Embryonic facial prominence (tissue), 1 donor: Measurements from ENCODE around the gene HHATL.
"Not testable (repeated sequence)": the region's sequence is repeated elsewhere in the genome, so short reads cannot be mapped to it uniquely, and the experiment has no call there.

Experiments
- DNase-seq: peaks from one replicate; pipeline ENCODE4 v3.0.0-alpha.2; 2016; ENCODE audit errors: extremely low spot score

The HHATL gene

DNA sequence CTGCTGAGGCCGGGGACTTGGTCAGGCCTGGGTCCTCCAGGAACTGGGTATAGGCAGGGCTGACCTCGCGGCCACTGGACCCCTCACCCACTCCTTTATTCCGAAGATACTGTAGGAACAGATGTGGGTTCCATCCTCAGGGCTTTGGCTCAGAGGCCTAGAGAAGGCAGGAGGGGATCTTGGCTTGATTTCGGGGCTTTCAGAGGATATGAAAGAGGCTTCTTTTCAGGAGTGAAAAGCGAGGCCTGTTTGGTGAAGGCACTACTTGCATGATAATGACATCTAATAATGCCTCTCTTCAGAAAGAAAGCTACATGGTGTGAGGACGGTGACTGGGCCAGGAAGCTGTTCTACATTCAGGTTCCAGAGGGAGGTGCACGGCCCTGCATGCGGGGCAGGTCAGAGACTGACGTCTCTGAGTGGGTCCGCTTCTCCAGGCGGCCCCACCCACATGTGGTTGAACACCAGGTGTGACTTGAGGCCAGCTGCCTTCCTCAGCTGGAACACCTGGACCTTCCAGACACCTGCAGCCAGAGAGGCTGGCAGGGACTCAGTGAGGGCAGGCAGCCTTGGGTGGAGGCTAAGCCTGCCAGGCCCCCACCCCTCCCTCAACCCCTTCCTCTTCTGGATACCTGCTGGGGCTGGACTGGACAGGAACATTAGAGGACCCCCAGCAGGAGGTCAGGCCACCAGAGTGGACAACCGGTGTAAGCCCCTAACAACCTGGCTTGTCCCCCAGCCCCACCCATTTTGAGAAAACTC lies 31.1 kb upstream of the HHATL start:
- DNase-seq: no peak

DNA sequence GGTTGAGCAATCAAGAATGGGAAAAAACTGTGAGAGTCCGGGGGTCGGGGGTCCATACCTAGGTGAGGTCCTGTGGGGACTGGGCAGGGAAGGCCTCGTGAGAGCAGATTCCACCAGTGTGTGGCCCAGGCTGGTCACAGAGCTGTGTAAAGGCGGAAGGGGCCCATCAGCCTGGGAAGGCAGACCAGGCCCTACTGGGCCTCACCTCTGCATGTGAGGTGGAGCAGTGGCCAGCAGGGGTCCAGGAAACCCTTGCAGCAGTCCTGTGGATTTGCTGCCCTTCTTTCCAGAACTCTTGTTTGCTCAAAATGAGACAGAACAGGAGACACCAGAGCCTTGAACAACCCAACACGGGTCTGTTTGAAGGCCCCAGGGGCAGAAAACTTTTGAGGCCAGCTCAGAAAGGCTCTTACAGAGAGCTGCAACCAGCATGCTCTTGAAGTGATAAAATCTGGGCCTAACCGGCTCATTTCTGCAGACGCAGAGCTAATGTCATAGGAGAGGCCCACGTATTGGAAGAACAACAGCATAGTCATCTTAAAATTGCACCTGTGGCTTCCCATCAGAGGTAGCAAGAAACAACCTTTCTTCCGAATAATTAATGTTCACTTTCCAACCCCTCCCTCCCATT lies 30.3 kb upstream of the HHATL start:
- DNase-seq: no peak

- DNase-seq: no peak
These were observed 29.7 kb upstream of the HHATL start for GRCh38 chr3:42732196-42732828.

DNA sequence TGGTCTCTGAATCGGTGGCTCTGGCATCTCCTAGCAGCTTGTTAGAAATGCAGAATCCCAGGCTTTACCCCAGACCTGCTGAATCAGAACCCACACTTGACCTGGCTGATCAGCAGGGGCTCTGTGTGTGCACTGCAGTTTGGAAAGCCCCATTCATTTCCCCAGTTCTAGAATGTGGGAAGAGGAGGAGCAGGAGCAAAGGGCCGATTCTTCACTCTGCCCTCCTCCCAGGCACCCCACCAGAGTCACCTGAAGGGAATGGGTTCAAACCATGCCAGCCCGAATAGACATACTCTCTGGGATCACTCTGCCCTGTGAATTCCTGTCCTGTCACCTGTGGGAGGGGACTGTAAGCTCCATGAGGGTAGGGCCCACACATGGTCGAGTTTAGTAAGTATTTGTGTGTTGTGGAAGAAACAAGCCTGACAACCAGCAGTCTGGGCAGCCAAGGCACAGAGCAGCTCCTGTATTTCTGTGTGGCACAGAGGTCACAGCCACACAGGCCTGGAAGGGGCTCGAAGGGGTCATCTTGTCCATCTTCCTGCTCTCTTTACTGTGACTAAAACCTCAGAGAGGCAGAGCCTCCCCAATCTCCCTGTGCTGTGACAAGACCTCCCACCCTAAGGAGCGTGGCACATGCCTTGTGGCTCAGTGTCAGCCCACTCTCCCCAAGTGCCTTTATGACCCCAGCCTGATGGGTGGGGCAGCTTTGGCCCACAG lies 29.0 kb upstream of the HHATL start:
- no peak for DNase-seq

DNA sequence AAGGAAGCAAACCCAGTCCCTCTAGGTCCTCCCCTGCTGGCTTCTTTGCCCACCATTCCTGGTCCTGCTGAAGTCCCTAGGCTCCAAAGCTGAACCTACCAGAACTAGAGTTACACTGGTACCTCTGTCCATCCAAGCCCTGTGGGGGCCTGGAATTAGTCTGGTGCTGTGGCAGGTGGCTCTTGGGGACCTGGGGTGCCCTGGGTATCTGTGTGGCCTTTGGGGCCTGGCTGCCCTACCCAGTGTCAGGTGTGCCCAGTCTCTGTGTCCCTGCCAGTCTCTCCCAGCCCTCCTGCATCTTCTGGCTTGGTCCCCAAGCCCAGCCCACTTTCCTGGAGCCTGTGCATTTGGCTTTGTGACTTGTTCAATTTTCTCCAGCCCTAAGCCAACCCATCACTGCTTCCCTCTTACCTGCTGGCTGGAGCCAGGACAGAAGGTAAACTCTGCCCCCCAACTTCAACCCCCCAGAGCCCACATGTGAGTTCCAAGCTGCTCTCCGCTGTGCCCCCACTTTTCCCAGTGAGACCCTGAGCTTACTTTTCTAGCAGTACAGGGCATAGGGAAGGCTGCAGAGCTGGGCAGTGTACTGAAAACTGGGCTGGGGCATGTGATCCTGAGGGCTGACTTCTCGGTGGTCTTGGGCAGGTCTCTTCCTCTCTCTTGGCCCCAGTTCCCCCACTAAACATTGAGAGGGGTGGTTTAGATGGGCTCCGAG lies 28.3 kb upstream of the HHATL start:
- DNase-seq: no peak

GRCh38 chr3:42730294-42730693 lies 27.7 kb upstream of the HHATL start:
- DNase-seq: no peak

- DNase-seq: no peak
These were observed 27.0 kb upstream of the HHATL start for GRCh38 chr3:42729404-42730145.

GRCh38 chr3:42728668-42729364 lies 26.2 kb upstream of the HHATL start:
- no peak for DNase-seq

GRCh38 chr3:42728056-42728455 lies 25.5 kb upstream of the HHATL start:
- no peak for DNase-seq

DNA sequence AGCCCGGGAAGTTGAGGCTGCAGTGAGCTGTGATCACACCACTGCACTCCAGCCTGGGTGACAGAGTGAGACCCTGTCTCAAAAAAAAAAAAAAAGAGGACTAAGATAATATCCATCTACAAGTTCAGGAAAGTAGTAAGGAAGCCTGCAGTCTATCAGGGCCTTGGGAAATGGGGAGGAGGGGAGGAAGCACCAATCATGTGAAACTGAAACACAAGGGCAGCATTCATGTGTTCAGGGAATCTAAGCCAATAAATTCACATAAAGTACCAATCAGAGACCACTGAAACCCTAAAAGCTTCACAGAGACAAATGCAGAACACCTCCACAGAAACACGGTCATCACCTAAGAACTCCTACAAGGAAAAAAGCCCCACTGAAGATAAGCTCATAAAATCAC lies 22.9 kb upstream of the HHATL start:
- DNase-seq: no peak

DNA sequence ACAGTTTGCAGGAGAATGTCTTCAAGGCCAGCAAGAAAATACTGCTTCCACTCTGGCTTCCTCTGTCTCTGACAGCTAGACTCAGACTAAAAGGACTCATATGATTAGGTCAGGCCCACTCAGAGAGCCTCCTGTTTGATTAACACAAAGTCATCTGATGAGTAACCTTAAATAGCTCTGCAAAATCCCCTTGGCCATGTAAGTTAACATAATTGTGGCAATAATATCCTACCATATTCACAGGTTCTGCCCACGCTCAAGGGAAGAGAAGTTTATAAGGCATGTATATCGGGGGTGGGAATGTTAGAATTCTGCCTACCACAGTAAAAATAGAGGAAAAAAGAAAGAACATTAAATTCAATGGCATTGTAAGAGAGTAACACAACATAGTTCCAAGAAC lies 20.6 kb upstream of the HHATL start:
- no peak for DNase-seq

DNA sequence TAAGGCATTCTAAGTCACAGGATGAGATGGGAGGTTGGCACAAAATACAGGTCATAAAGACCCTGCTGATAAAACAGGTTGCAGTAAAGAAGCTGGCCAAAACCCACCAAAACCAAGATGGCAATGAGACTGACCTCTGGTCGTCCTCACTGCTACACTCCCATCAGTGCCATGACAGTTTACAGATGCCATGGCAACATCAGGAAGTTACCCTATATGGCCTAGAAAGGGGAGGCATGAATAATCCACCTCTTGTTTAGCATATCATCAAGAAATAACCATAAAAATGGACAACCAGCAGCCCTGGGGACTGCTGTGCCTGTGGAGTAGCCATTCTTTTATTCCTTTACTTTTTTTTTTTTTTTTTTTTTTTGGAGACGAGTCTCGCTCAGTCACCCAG lies 19.8 kb upstream of the HHATL start:
- not testable (repeated sequence) for DNase-seq

- DNase-seq: no peak
These were observed 19.1 kb upstream of the HHATL start for GRCh38 chr3:42721690-42722089.

- no peak for DNase-seq
These were observed 17.5 kb upstream of the HHATL start for GRCh38 chr3:42720126-42720525.

GRCh38 chr3:42719002-42719401 lies 16.4 kb upstream of the HHATL start:
- DNase-seq: no peak

DNA sequence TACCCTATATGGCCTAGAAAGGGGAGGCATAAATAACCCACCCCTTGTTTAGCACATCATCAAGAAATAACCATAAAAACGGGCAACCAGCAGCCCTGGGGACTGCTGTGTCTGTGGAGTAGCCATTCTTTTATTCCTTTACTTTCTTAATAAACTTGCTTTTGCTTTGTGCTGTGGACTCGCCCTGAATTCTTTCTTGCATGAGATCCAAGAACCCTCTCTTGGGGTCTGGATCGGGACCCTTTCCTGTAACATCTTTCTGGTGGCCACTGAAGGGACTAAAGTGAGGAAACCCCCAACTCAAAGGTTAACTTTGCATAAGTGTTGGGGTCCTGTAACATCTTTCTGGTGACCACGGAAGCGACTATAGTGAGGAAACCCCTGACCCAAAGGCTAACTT lies 15.7 kb upstream of the HHATL start:
- no peak for DNase-seq

DNA sequence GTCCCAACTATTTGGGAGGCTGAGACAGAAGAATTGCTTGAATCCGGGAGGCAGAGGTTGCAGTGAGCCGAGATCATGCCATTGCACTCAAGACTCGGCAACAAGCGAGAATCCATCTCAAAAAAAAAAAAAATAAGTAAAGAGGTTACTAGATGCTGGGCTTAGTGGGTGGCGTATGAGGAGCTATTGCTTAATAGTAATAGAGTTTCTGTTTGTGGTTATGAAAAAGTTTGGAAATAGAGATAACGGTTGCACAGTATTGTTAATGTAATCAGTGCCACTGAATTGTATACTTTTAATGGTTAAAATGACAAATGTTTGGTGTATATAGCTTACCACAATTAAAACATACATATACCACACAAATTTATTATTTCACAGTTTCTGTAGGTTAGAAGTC lies 14.7 kb upstream of the HHATL start:
- no peak for DNase-seq

GRCh38 chr3:42714171-42714852 lies 11.7 kb upstream of the HHATL start:
- no peak for DNase-seq

- no peak for DNase-seq
These were observed 11.1 kb upstream of the HHATL start for GRCh38 chr3:42713747-42714146.
